Measurements from ENCODE around the gene G3BP2.
A peak's percentile ranks its signal among the peaks of the same experiment; 100 is the strongest.
"Not testable (repeated sequence)": the region's sequence is repeated elsewhere in the genome, so short reads cannot be mapped to it uniquely, and the experiment has no call there.

The G3BP2 gene

DNA sequence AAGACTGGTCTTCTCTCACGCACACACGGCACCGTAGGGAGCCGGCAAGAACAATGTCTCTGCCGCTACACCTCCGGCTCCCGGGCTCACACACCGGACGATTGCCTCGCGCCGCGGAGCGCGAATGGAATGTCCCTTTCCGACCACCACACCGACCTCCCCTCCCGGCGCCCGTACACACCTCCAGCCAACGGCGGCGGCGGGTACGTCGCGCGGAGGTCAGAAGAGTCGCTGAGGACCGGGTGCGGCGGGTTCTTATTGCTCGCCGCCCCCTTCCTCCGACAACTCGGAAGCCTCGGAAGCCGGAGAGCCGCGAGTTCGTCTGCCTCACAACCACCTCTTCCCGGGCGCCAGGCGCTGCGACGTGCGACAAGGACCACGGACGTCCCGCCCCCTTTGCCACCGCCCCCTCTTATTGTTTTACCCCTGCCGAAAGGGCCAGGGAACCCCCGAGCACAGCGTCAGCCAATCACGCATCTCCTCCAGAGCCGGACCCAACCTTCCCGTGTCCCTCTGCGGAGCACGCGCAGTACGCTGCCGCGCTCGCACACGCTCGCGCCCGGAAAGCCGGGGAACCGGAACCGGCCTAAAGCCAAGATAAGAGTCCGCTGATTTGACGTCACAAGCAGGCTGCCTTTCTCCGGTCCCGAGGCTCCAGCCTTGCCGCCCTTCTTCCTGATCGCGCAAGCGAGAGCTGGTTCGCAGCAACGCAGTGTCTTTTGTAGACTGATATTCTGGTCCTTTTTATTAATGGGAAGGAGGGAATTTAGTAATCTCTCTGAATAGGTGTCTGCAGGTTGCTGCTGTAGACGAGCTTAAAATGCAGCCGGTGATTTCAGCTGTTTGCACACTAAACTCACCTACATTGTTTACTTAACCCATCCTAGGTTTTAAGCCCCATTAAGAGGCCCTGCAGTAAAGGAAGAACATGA is at the start of gene G3BP2:
G3BP2 (minus strand) TSS at position 385 of the 932 bp plus-strand sequence. CDS start 11,386 bp downstream, outside the sequence.
- no peak for TF ChIP-seq ZNF274 (IDR thresholded peaks at IDR 0.05; ENCODE audit: low read depth, low read length)
- H3K4me3 ChIP-seq (ENCODE audit: low read length): peak within 1 kb of the TSS; percentile 97

DNA sequence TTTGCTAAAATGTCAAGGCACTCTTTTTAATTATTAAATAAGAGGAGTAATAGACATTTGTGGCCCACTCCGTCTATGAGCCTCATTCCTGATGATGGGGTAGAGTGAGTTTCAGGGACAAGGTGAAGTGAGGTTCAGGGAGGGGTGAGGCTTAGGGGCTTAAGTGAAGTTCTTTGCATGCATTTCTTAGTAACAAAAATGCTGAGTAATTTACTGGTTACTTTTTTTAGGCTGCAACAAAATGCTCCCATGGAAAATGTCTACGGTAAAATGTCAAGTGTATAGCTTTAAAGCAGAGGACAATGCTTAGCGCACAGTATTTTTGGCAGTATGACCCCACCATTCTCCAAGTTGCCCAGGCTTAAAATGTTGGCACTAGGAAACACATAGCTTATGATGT is 49.2 kb upstream of the G3BP2 start:
- H3K4me3 ChIP-seq (ENCODE audit: low read length): no peak overlapping the region

DNA sequence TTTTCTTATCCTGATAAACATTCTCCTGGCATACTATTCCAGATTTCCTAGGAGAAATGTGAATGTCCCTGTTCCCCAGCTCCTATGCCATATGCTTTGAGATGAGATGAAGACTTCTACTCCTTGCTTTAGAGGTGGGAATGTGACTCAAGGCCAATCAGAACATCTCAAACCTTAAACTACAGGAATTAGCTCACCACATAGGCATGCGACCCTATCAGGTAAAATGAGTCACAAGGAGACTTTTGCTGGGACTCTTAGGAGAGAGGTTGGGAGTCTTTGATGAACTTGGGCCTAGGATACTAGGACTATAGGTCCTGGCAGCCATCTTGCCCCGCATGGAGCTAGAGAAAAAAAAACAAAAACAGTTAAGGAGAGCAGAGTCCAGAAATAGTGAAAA is 45.3 kb upstream of the G3BP2 start:
- H3K4me3 ChIP-seq (ENCODE audit: low read length): no peak overlapping the region
- no peak for TF ChIP-seq ZNF274 (IDR thresholded peaks at IDR 0.05; ENCODE audit: low read depth, low read length)

More for the DNA sequence above, 49.2 kb upstream of the G3BP2 start:
- TF ChIP-seq ZNF274 (IDR thresholded peaks at IDR 0.05; ENCODE audit: low read depth, low read length): no peak

DNA sequence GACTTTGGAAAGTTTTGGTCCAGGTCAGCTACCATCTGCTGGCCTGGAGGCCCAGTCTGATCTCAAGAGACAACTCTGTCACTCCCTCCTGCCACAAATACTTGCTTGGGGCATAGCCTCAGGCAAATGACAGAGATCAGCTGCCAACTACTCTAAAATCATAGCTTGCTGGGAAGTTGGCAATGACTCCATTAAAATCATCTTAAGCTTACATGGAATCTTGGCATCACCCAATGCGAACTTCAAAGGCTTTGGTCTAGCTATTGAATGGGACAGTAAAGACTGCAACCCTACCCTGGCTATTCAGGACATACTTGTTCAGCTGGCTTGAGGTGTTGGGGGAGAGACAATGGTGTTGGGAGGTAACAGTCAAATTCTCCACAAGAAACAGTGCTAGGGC is 44.2 kb upstream of the G3BP2 start:
- no peak overlapping the region for H3K4me3 ChIP-seq (ENCODE audit: low read length)
- TF ChIP-seq ZNF274 (IDR thresholded peaks at IDR 0.05; ENCODE audit: low read depth, low read length): no peak

DNA sequence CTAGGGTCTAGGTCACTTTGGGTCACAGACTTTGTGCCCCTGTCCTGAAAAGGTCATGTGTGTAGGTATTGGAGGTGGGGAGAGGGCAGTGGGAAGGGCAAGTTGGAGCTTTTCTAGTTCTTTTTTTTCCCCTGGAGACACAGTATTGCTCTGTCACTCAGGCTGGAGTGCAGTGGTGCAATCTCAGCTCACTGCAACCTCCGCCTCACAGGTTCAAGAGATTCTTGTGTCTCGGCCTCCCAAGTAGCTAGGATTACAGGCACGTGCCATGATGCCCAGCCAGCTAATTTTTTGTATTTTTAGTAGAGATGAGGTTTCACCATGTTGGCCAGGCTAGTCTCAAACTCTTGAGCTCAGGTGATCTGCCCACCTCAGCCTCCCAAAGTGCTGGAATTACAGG is 42.8 kb upstream of the G3BP2 start:
- H3K4me3 ChIP-seq (ENCODE audit: low read length): not testable (repeated sequence)

DNA sequence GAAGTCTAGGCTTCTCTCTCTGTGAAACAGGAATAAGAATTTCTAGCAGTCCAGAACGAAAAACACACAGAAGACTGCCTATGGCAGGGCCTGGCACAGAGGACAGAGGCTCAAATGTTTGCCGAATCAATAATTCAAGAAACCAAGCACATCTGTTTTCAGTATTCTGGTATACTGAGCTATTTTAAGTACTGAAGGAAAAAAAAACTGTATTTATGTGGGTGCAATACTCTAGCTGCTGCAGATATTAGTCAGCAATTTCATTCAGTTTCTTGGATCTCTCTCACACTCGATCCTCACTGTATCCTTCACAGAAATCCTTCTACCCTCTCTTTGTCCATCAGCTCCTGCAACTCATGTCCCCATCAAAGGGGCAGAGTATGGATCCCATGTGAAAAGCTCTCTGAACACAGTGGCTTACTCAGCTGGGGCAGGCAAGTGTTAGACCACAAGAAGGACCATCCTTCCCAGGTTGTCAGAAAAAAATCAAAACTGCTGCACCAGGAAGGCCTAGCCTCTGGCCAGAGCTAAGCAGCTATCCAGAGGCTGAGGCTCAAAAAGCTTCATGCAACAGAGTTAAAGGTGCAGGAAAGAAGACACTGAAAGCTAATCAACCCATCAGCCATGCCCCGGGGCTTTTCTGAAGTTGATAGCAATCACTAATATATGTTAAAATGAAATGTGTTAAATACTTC is 42.0 kb upstream of the G3BP2 start:
- no peak for TF ChIP-seq ZNF274 (IDR thresholded peaks at IDR 0.05; ENCODE audit: low read depth, low read length)
- H3K4me3 ChIP-seq (ENCODE audit: low read length): no peak overlapping the region

DNA sequence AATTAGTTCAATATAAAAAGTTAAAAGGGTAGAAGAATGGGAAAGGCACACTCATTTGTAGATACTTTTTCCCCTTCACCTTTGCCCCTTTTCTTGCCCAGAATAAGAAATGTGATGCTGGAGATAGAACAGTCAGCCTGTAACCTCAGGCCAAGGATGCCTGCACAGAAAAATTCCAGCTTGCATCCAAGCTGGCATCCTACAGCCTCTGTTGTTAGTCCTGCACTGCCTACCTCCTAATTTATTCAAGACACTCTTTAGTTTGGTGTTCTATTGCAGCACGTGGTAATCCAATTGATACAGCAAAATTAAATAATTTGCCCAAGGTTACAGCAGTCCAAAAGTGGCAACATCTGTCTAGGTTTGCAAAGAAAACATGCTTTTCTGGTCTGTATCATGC is 41.5 kb upstream of the G3BP2 start:
- no peak overlapping the region for H3K4me3 ChIP-seq (ENCODE audit: low read length)
- TF ChIP-seq ZNF274 (IDR thresholded peaks at IDR 0.05; ENCODE audit: low read depth, low read length): no peak

DNA sequence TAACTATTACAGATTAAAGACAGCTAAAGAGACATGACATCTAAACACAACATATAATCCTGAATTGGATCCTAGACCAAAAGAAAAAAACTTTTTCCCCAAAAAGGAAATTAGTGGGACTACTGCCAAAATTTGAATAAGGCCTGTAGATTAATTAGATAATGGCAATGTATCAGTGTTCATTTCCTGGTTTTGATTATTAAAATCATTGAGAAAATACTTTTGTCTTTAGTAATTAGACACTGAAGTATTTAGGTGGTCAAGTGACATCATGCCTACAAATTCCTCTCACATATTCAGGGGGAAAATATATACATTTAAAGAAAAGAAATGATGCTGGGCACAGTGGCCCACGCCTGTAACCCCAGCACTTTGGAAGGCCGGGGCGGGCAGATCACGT is 40.8 kb upstream of the G3BP2 start:
- H3K4me3 ChIP-seq (ENCODE audit: low read length): no peak overlapping the region
- no peak for TF ChIP-seq ZNF274 (IDR thresholded peaks at IDR 0.05; ENCODE audit: low read depth, low read length)

DNA sequence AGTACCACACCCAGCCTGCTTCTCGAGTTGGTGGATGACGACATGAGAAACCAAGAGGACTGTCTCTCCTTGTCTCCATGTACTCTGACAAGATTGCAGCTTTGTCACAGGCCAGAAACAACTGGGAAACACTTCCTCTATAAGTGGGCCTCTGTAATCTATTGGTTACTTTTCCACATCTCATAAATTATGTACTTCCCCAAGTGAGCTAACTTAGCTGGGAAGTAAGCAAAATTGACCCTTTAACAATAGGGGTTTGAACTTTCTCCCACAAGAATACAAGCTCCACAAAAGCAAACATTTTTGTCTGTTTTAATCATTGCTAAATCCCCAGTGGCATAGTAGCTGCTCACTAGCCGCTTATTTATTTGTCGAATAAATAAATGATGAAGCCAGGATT is 37.0 kb upstream of the G3BP2 start:
- no peak for TF ChIP-seq ZNF274 (IDR thresholded peaks at IDR 0.05; ENCODE audit: low read depth, low read length)

DNA sequence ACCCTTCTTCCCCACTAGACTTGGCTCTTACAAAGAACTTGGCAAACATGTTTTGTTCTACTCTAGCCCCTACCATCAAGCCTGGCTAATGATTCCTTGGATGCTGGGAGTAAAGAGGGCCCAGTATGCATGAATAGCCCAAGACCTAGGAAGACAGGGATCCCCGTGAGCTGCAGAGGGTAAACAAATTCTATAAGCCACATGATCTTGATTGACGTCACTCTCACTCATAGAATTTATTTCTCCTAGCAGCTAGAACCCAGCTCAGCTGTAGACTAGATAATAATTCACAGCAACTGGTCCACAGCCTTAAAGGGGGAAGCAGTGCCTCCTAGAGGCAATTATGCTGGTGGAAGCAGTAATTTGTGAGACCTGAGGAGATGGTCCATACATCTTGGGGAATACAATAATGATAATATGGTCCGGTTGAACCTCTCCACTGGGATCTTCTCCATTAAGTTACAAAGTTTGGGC is 35.0 kb upstream of the G3BP2 start:
- no peak for TF ChIP-seq ZNF274 (IDR thresholded peaks at IDR 0.05; ENCODE audit: low read depth, low read length)
- no peak overlapping the region for H3K4me3 ChIP-seq (ENCODE audit: low read length)

More for the DNA sequence above, 37.0 kb upstream of the G3BP2 start:
- H3K4me3 ChIP-seq (ENCODE audit: low read length): no peak overlapping the region

DNA sequence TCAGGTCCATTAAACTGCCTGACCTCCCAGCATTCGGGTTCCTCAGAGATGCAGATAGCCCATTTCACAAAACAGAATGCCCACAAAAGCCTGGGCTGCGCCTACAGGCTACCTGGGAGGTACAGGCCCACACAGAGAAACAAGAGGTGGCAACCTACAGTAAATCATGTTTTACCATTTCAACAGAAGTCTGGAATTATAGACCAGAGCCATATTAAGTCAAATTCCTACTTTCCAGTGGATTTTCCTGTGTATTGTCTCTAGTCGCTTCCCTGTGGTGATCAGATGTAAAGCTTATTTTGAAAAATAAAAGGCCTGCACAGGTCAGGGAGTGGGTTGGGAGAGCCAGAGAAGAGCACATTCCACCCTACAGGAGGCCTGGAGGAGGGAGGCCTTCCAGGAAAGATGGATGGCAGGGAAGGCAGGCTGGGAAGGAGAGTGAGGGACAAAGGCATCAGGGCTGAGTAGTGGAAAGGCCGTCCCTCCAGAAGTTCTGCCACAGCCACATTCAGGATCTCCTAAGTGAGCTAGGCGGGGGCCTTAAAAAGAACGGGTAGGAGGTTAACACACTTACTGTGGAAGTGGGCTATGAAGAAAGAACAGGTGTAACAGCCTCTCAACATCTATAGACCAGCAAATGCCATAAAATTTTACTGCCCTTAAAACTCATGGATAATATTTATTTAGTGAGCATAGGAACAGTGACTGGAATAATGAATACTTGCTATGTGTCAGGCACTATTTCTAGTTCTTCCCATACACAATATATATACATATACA is 32.2 kb upstream of the G3BP2 start:
- no peak for TF ChIP-seq ZNF274 (IDR thresholded peaks at IDR 0.05; ENCODE audit: low read depth, low read length)
- H3K4me3 ChIP-seq (ENCODE audit: low read length): no peak overlapping the region

DNA sequence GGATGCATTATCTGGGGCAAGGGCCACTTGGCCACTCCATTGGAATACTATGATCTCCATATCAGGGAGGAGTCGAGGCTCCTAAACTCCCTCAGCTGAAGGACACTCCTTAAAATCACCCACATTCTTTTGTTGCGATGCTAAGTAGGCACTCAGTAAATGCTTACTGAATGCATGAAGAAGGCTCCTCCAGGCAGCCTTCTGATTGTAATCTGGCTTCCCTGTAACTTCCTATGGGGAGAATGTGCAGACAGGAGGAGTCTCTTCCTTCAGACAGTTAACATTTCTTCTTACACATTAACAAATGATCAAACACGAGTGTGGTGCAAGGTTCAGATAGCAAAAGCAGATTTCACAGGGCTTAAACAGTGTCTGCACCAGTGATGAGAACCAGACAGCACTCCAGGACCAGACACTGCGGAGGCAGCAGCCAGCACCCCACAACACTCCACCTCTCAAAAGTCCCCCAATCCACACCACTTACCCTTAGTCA is 29.8 kb upstream of the G3BP2 start:
- H3K4me3 ChIP-seq (ENCODE audit: low read length): no peak overlapping the region
- no peak for TF ChIP-seq ZNF274 (IDR thresholded peaks at IDR 0.05; ENCODE audit: low read depth, low read length)

DNA sequence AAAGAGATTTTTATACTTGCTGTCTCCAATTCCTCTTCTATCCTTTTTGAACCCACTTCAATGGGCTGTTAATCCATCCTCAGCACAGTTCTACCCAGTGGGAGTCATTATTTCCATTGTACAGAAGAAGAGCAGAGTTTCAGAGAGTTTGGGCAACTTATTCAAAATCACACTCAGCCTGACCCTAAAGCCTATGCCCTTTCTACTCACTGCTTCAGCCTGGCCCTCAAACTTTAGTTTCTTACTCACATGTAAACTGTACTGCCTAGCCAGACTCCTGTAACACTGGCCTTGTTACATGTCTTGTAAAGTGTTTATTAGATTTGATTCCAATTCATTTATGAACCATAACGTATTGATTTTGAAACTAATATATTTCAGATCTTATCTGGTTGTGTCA is 26.1 kb upstream of the G3BP2 start:
- no peak overlapping the region; the same call in 1 of the 2 replicates for H3K4me3 ChIP-seq (ENCODE audit: low read length)
- TF ChIP-seq ZNF274 (IDR thresholded peaks at IDR 0.05; ENCODE audit: low read depth, low read length): no peak

DNA sequence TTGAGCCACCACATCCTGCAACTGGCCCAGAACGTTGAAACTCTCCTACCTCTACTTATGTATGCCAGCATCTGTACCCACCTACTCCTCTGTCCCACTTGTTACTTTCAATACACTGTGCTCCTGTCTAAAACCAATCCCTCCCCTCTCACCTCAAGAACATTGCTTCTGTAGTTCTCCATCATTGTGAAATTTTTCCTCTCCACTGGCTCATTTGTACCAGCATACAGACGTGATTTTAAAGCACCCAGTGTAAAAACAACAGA is 25.7 kb upstream of the G3BP2 start:
- no peak for TF ChIP-seq ZNF274 (IDR thresholded peaks at IDR 0.05; ENCODE audit: low read depth, low read length)
- H3K4me3 ChIP-seq (ENCODE audit: low read length): peak overlapping the region; percentile 16; the same call in 1 of the 2 replicates

Measured in GM08714 (cell line).